Measurements from ENCODE around the gene MYL2.
A peak's percentile ranks its signal among the peaks of the same experiment; 100 is the strongest.

The MYL2 gene

GRCh38 chr12:110896559-110896958, 23.8 kb downstream of the MYL2 start:
- DNase-seq (ENCODE audit: low spot score) = no peak

GRCh38 chr12:110893956-110894355, 26.4 kb downstream of the MYL2 start:
- DNase-seq (ENCODE audit: low spot score) = no peak

GRCh38 chr12:110889361-110889760, 31.0 kb downstream of the MYL2 start:
- no peak for DNase-seq (ENCODE audit: low spot score)

GRCh38 chr12:110888256-110888991, 32.0 kb downstream of the MYL2 start:
- no peak for DNase-seq (ENCODE audit: low spot score)

- no peak for DNase-seq (ENCODE audit: low spot score)
These were observed 35.1 kb downstream of the MYL2 start for GRCh38 chr12:110885152-110885840.

- no peak for DNase-seq (ENCODE audit: low spot score)
These were observed 37.1 kb downstream of the MYL2 start for GRCh38 chr12:110883251-110883650.

GRCh38 chr12:110880651-110881050, 39.7 kb downstream of the MYL2 start:
- DNase-seq (ENCODE audit: low spot score) = no peak

- no peak for DNase-seq (ENCODE audit: low spot score)
These were observed 45.6 kb downstream of the MYL2 start for GRCh38 chr12:110874781-110875180.

- no peak for DNase-seq (ENCODE audit: low spot score)
These were observed 46.0 kb downstream of the MYL2 start for GRCh38 chr12:110874351-110874750.

- no peak for DNase-seq (ENCODE audit: low spot score)
These were observed 48.3 kb downstream of the MYL2 start for GRCh38 chr12:110872100-110872499.

GRCh38 chr12:110869803-110870202, 50.6 kb downstream of the MYL2 start:
- no peak for DNase-seq (ENCODE audit: low spot score)

GRCh38 chr12:110869026-110869425, 51.4 kb downstream of the MYL2 start:
- DNase-seq (ENCODE audit: low spot score) = peak; percentile 34

GRCh38 chr12:110865521-110865920, 54.9 kb downstream of the MYL2 start:
- no peak for DNase-seq (ENCODE audit: low spot score)

GRCh38 chr12:110863161-110863560, 57.2 kb downstream of the MYL2 start:
- DNase-seq (ENCODE audit: low spot score) = no peak

GRCh38 chr12:110862329-110862728, 58.0 kb downstream of the MYL2 start:
- DNase-seq (ENCODE audit: low spot score) = no peak

GRCh38 chr12:110861729-110862128, 58.6 kb downstream of the MYL2 start:
- no peak for DNase-seq (ENCODE audit: low spot score)

All from Ammon's horn (tissue), 1 donor.